Effector CD4-positive, alpha-beta T cell (primary cell): ENCODE measurements around the gene NANOGP8. TPM values are rescaled to one million over a fixed set of nuclear protein-coding genes. Genes with fewer than 3 reads are reported as not detected.
"Not testable (repeated sequence)": the region's sequence is repeated elsewhere in the genome, so short reads cannot be mapped to it uniquely, and the experiment has no call there.

Experiments used
- DNase-seq: peaks from one replicate; pipeline ENCODE4 v3.0.0-alpha.2; 2020
- total RNA-seq: gene quantifications from one replicate; lab custom pipeline; 2026; lab: John Stamatoyannopoulos, UW

The NANOGP8 gene
- total RNA-seq, result not detected

GRCh38 chr15:35085176-35085919 is at the start of gene NANOGP8:
NANOGP8 (minus strand) TSS chr15:35085295; CDS start chr15:35085110, 185 bp downstream.
- not testable (repeated sequence) for DNase-seq

GRCh38 chr15:35134299-35134698 is 49.2 kb upstream of the NANOGP8 start:
- no peak for DNase-seq

GRCh38 chr15:35130245-35130644 is 45.1 kb upstream of the NANOGP8 start:
- no peak for DNase-seq

- DNase-seq, result no peak
These were observed 44.3 kb upstream of the NANOGP8 start for GRCh38 chr15:35129361-35129760.

GRCh38 chr15:35127717-35128116 is 42.6 kb upstream of the NANOGP8 start:
- no peak for DNase-seq

GRCh38 chr15:35126236-35126635 is 41.1 kb upstream of the NANOGP8 start:
- no peak for DNase-seq

GRCh38 chr15:35123743-35124142 is 38.6 kb upstream of the NANOGP8 start:
- no peak for DNase-seq

- no peak for DNase-seq
These were observed 36.7 kb upstream of the NANOGP8 start for GRCh38 chr15:35121611-35122359.

- no peak for DNase-seq
These were observed 35.1 kb upstream of the NANOGP8 start for GRCh38 chr15:35120173-35120572.

- no peak for DNase-seq
These were observed 33.9 kb upstream of the NANOGP8 start for GRCh38 chr15:35118960-35119359.

GRCh38 chr15:35117543-35118265 is 32.6 kb upstream of the NANOGP8 start:
- DNase-seq, result no peak

- DNase-seq, result no peak
These were observed 30.1 kb upstream of the NANOGP8 start for GRCh38 chr15:35115155-35115725.

- no peak for DNase-seq
These were observed 27.3 kb upstream of the NANOGP8 start for GRCh38 chr15:35112346-35112745.

- no peak for DNase-seq
These were observed 26.8 kb upstream of the NANOGP8 start for GRCh38 chr15:35111861-35112260.

GRCh38 chr15:35108453-35108852 is 23.4 kb upstream of the NANOGP8 start:
- DNase-seq, result no peak

- DNase-seq, result no peak
These were observed 22.5 kb upstream of the NANOGP8 start for GRCh38 chr15:35107561-35107960.

- DNase-seq, result no peak
These were observed 22.0 kb upstream of the NANOGP8 start for GRCh38 chr15:35107122-35107521.

GRCh38 chr15:35104526-35105147 is 19.5 kb upstream of the NANOGP8 start:
- no peak for DNase-seq

- no peak for DNase-seq
These were observed 17.1 kb upstream of the NANOGP8 start for GRCh38 chr15:35102186-35102585.

GRCh38 chr15:35101335-35101734 is 16.2 kb upstream of the NANOGP8 start:
- DNase-seq, result no peak

- DNase-seq, result no peak
These were observed 13.6 kb upstream of the NANOGP8 start for GRCh38 chr15:35098737-35099136.

- DNase-seq, result no peak
These were observed 10.8 kb upstream of the NANOGP8 start for GRCh38 chr15:35095941-35096340.

- no peak for DNase-seq
These were observed 7.8 kb upstream of the NANOGP8 start for GRCh38 chr15:35092846-35093245.
